Loucy (cell line): ENCODE measurements around the gene ITPRIP.
A peak's percentile ranks its signal among the peaks of the same experiment; 100 is the strongest.

Experiments
- H2AFZ ChIP-seq: fragments of 200-600 bp; sonication (generic); 2 replicates; pipeline ENCODE4 v1.6.0; 2016; ENCODE audit warnings: antibody characterized with exemption, mild to moderate bottlenecking, low read length, moderate library complexity
- H3F3A ChIP-seq: fragments of 200-600 bp; 2 replicates; pipeline ENCODE4 v1.6.0; 2016; ENCODE audit warnings: antibody characterized with exemption, low read depth, mild to moderate bottlenecking
- H3K27me3 ChIP-seq: fragments of 200-600 bp; sonication (generic); 2 replicates; pipeline ENCODE4 v1.6.1; 2014; ENCODE audit warnings: low read length, mild to moderate bottlenecking; ENCODE audit not compliant: insufficient read depth, poor library complexity, severe bottlenecking
- H3K36me3 ChIP-seq: fragments of 200-600 bp; sonication (generic); 2 replicates; pipeline ENCODE4 v1.6.1; 2016; ENCODE audit warnings: low read length; ENCODE audit not compliant: insufficient read depth
- H3K4me1 ChIP-seq: fragments of 200-600 bp; sonication (generic); 2 replicates; pipeline ENCODE4 v1.5.1; 2014; ENCODE audit warnings: low read length, mild to moderate bottlenecking; ENCODE audit not compliant: insufficient read depth, poor library complexity, severe bottlenecking
- H3K4me2 ChIP-seq: fragments of 200-600 bp; sonication (generic); 2 replicates; pipeline ENCODE4 v1.6.0; 2014; ENCODE audit warnings: antibody characterized with exemption, low read length, low read depth, mild to moderate bottlenecking; ENCODE audit not compliant: poor library complexity, severe bottlenecking
- H3K4me3 ChIP-seq: fragments of 200-600 bp; sonication (generic); 2 replicates; pipeline ENCODE4 v1.5.1; 2014; ENCODE audit warnings: low read length, mild to moderate bottlenecking, mixed read lengths; ENCODE audit not compliant: poor library complexity, severe bottlenecking
- H3K79me2 ChIP-seq: fragments of 200-600 bp; sonication (generic); 2 replicates; pipeline ENCODE4 v1.6.1; 2014; ENCODE audit warnings: low read length; ENCODE audit not compliant: insufficient read depth
- H3K9ac ChIP-seq: fragments of 200-600 bp; sonication (generic); 2 replicates; pipeline ENCODE4 v1.6.0; 2014; ENCODE audit warnings: mild to moderate bottlenecking, low read depth, low read length, moderate library complexity; ENCODE audit not compliant: poor library complexity, severe bottlenecking
- H3K9me2 ChIP-seq: fragments of 200-600 bp; sonication (generic); replicated peaks from 2 replicates; pipeline ENCODE4 v1.6.1; 2016; ENCODE audit warnings: low read depth, low read length, mixed read lengths
- H3K9me3 ChIP-seq: fragments of 200-600 bp; sonication (generic); 2 replicates; pipeline ENCODE4 v1.6.1; 2014; ENCODE audit warnings: mild to moderate bottlenecking, antibody characterized with exemption, low read length, low read depth; ENCODE audit not compliant: insufficient read depth
- H4K20me1 ChIP-seq: fragments of 200-600 bp; sonication (generic); 2 replicates; pipeline ENCODE4 v1.6.0; 2014; ENCODE audit warnings: antibody characterized with exemption, low read length, mild to moderate bottlenecking; ENCODE audit not compliant: insufficient read depth, poor library complexity, severe bottlenecking
- EZH2phosphoT487 ChIP-seq: fragments of 200-600 bp; IDR thresholded peaks from 2 replicates; pipeline ENCODE4 v1.6.1; 2018; ENCODE audit warnings: antibody characterized with exemption, mild to moderate bottlenecking, moderate library complexity, borderline replicate concordance
- TF ChIP-seq, protein P1 (sequence below): fragments of 200-600 bp; sonication (generic); conservative IDR thresholded peaks from 2 replicates; pipeline ENCODE4 v1.5.1; 2014; ENCODE audit warnings: mild to moderate bottlenecking, antibody characterized with exemption, low read length

ITPRIP gene

GRCh38 chr10:104267721-104268404, 70.4 kb downstream of the ITPRIP start:
- peaks cover 26% of the 10 kb centered on the region for H3K4me1 ChIP-seq
- peaks cover 38% of the 10 kb centered on the region for H3K79me2 ChIP-seq
- peak overlapping the region; percentile 77 for H3K4me3 ChIP-seq
- H3K9ac ChIP-seq = peak overlapping the region; percentile 79
- H4K20me1 ChIP-seq = peaks cover 11% of the 10 kb centered on the region
- TF ChIP-seq EZH2phosphoT487 = no peak
- TF ChIP-seq, protein P1, sequence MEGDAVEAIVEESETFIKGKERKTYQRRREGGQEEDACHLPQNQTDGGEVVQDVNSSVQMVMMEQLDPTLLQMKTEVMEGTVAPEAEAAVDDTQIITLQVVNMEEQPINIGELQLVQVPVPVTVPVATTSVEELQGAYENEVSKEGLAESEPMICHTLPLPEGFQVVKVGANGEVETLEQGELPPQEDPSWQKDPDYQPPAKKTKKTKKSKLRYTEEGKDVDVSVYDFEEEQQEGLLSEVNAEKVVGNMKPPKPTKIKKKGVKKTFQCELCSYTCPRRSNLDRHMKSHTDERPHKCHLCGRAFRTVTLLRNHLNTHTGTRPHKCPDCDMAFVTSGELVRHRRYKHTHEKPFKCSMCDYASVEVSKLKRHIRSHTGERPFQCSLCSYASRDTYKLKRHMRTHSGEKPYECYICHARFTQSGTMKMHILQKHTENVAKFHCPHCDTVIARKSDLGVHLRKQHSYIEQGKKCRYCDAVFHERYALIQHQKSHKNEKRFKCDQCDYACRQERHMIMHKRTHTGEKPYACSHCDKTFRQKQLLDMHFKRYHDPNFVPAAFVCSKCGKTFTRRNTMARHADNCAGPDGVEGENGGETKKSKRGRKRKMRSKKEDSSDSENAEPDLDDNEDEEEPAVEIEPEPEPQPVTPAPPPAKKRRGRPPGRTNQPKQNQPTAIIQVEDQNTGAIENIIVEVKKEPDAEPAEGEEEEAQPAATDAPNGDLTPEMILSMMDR = no peak
- H3F3A ChIP-seq = no peaks in the 10 kb centered on the region
- no peaks in the 10 kb centered on the region for H3K27me3 ChIP-seq
- no peaks in the 10 kb centered on the region for H3K9me2 ChIP-seq
- H3K36me3 ChIP-seq = peaks cover 29% of the 10 kb centered on the region; the same call in 1 of the 2 replicates
- peak overlapping the region; percentile 86 for H3K4me2 ChIP-seq
- H2AFZ ChIP-seq = no peak overlapping the region
- no peaks in the 10 kb centered on the region for H3K9me3 ChIP-seq

DNA sequence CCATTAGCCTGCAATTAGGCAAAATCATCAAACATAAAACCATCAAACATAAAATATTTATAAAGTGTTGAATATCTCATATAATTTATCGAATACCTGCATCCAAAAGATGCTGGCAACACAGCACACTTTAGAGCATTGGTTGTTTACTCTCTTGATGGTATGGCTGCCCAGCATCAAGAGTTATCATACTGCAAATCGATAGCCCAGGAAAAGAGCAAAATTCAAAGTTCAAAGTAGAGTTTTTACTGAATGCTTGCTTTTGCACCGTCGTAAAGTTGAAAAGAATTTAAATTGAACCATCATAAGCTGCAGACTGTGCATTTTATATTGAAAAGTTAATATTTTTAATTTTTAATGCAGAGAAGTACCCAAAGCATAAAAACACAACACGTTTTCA, 73.5 kb downstream of the ITPRIP start:
- peaks cover 38% of the 10 kb centered on the region; the same call in 1 of the 2 replicates for H3K36me3 ChIP-seq
- peaks cover 42% of the 10 kb centered on the region for H3K4me1 ChIP-seq
- H3F3A ChIP-seq = no peaks in the 10 kb centered on the region
- no peaks in the 10 kb centered on the region for H3K9me2 ChIP-seq
- no peak overlapping the region for H3K9ac ChIP-seq
- H3K27me3 ChIP-seq = no peaks in the 10 kb centered on the region
- H3K4me3 ChIP-seq = no peak overlapping the region
- H3K79me2 ChIP-seq = peaks cover 51% of the 10 kb centered on the region
- H3K9me3 ChIP-seq = no peaks in the 10 kb centered on the region
- H4K20me1 ChIP-seq = peaks cover 16% of the 10 kb centered on the region
- TF ChIP-seq, protein P1 = no peak
- no peak for TF ChIP-seq EZH2phosphoT487
- no peak overlapping the region for H2AFZ ChIP-seq
- no peak overlapping the region for H3K4me2 ChIP-seq

GRCh38 chr10:104262055-104262454, 76.2 kb downstream of the ITPRIP start:
- peaks cover 54% of the 10 kb centered on the region for H3K79me2 ChIP-seq

More at GRCh38 chr10:104262055-104262454, 76.2 kb downstream of the ITPRIP start:
- Histone ChIP-seq H3K4me2 (no peak overlapping the region), H3K27me3 (no peaks in the 10 kb centered on the region), H3K9me2 (no peaks in the 10 kb centered on the region), H3K9me3 (no peaks in the 10 kb centered on the region), H3F3A (no peaks in the 10 kb centered on the region), H3K36me3 (peaks cover 27% of the 10 kb centered on the region; the same call in 1 of the 2 replicates), H3K9ac (peak overlapping the region; percentile 11), H4K20me1 (peaks cover 9% of the 10 kb centered on the region), H3K4me3 (no peak overlapping the region), H2AFZ (no peak overlapping the region), H3K4me1 (peaks cover 42% of the 10 kb centered on the region)
- TF ChIP-seq EZH2phosphoT487 = no peak
- TF ChIP-seq, protein P1 = no peak
